ENCODE data around the gene IMP4. TPM values are rescaled to one million over a fixed set of nuclear protein-coding genes. Genes with fewer than 3 reads are reported as not detected.

IMP4 gene
- total RNA-seq, result 100 to 1,000 TPM in 2 of 6 donors, 10 to 100 TPM in 4; 45.6 to 118 (median 63.0) TPM

DNA sequence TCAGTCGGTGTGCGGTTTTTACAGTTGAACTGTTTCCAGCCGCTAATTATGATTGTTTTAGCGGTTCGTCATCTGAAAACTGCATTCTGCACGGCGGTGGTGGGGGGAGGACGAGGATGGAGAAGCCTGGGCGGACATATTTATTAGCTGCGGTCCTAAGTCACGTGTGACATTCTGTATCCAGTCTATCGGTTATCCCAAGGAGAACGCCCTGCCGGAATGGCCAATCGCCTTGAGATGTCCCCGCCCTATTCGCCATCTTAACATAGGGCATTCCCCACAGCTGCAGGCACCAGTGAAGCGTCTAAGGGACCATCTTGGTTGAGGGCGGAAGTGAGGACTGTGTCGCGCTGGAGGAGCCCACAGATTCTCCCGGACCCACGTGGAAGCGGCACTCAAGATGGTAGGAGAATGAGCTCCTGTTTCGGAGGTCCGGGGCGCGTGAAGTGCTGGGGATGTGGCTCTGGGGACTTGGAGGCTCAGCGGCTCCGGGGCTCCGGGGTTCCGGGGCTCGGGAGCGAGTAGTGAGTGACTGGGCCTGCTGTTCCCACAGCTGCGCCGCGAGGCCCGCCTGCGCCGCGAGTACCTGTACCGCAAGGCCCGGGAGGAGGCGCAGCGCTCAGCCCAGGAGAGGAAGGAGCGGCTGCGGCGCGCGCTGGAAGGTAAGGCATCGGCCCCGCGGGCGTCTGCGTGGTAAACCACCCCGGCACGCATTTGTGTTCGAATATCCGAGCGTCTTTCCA, at the start of gene IMP4:
IMP4 (plus strand) TSS at position 365 of the 743 bp plus-strand sequence; CDS start at position 401, 36 bp downstream.
- Histone ChIP-seq H3K27ac (peak within 1 kb of the TSS; percentile 86 to 94 (median 90)), H3K4me3 (peak within 1 kb of the TSS; percentile 69 to 94 (median 80)), H3K4me1 (peaks cover 17 to 26% (median 20%) of the 10 kb centered on the region in 4 donors), H3K36me3 (peaks cover 30 to 55% (median 35%) of the 10 kb centered on the region in 4 donors), H3K27me3 (no peaks in the 10 kb centered on the region), H3K9me3 (no peaks in the 10 kb centered on the region)
- TF ChIP-seq POLR2A (IDR thresholded peaks at IDR 0.05), result peak in 2 of 4 donors; percentile 11 to 21
- peak; percentile 74 to 91 for TF ChIP-seq POLR2AphosphoS5 (IDR thresholded peaks at IDR 0.05)
- no peak for TF ChIP-seq EP300 (IDR thresholded peaks at IDR 0.05)
- TF ChIP-seq, protein P1, sequence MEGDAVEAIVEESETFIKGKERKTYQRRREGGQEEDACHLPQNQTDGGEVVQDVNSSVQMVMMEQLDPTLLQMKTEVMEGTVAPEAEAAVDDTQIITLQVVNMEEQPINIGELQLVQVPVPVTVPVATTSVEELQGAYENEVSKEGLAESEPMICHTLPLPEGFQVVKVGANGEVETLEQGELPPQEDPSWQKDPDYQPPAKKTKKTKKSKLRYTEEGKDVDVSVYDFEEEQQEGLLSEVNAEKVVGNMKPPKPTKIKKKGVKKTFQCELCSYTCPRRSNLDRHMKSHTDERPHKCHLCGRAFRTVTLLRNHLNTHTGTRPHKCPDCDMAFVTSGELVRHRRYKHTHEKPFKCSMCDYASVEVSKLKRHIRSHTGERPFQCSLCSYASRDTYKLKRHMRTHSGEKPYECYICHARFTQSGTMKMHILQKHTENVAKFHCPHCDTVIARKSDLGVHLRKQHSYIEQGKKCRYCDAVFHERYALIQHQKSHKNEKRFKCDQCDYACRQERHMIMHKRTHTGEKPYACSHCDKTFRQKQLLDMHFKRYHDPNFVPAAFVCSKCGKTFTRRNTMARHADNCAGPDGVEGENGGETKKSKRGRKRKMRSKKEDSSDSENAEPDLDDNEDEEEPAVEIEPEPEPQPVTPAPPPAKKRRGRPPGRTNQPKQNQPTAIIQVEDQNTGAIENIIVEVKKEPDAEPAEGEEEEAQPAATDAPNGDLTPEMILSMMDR (IDR thresholded peaks at IDR 0.05), result peak in 4 of 6 experiments; percentile 27 to 49 (median 38)
- ATAC-seq (ENCODE audit: low FRiP score in 2 of 2), result peak; percentile 98 to 99
- 0 to 1% methylated on average over 10 to 37 of the region's 60 CpGs for WGBS, 2 donors
- peak; percentile 94 to 100 for DNase-seq

DNA sequence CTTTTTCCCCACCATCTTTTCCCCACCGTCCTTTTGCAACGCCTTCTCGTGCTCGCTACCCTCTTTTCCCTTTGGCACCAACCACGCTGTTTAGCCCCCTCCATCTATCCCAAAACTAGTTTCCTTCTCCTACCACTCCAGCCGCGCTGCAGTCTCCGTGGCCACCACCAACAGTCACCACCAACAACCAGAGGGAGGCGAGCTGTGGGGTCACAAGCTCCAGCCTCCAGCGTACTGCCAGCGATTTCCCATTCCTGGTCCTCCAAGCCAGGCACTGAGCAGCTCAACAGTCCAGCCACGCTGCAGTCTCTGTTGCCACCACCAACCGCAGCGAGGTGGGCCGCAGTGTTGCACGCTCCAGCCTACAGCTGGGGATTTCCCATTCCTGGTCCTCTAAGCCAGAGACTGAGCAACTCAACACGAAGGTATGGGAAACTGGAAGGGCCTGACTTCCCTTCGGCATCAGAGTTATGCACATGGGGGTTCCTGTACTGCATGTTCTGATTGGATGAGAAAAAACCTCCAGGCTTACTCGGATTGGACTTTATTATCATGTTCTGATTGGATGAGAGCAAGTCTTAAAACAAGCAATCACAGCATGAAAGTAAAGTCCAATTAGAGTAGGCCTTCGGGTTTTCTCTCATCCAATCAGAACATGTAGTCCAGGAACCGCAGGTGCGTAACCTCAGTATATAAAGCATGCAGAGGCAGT, 42.3 kb upstream of the IMP4 start:
- peak in 1 of 2 donors; percentile 47 for DNase-seq
- TF ChIP-seq, protein P1 (IDR thresholded peaks at IDR 0.05), result no peak
- TF ChIP-seq POLR2A (IDR thresholded peaks at IDR 0.05) (no peak), POLR2AphosphoS5 (IDR thresholded peaks at IDR 0.05) (no peak), EP300 (IDR thresholded peaks at IDR 0.05) (no peak)
- no peak overlapping the region for H3K27ac ChIP-seq
- no peaks in the 10 kb centered on the region for H3K4me1 ChIP-seq
- H3K4me3 ChIP-seq, result no peak overlapping the region
- WGBS, 2 donors, result 71 to 73% methylated on average over 22 of the region's 22 CpGs
- ATAC-seq (ENCODE audit: low FRiP score in 2 of 2), result no peak
- no peaks in the 10 kb centered on the region for H3K9me3 ChIP-seq
- H3K36me3 ChIP-seq, result no peaks in the 10 kb centered on the region
- no peaks in the 10 kb centered on the region for H3K27me3 ChIP-seq

DNA sequence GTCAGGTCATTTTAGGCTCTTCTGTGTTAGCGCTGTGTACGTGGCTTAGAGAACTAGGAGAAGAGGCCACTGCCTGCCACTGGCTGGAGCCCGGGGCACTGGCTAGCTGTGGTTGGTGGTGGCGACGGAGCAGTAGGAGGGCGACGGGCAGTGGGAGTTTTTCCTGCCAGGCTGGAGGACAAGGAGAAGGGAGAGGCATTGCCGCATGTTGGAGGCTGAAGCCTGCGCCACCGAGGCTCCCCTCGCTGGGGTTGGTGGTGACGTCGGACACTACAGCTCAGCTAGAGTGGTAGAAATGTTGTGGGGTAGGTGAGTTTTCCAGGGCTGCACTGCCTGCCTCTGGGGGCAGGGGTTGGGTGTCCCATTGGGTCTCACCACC, 41.7 kb upstream of the IMP4 start:
- peak in 1 of 2 donors; percentile 54 for DNase-seq
- no peaks in the 10 kb centered on the region for H3K27me3 ChIP-seq
- ATAC-seq (ENCODE audit: low FRiP score in 2 of 2), result peak in 1 of 2 donors; percentile 29
- no peak overlapping the region for H3K27ac ChIP-seq
- no peaks in the 10 kb centered on the region for H3K4me1 ChIP-seq
- WGBS, 2 donors, result 87 to 97% methylated on average over 13 of the region's 13 CpGs
- H3K4me3 ChIP-seq, result no peak overlapping the region
- no peaks in the 10 kb centered on the region for H3K36me3 ChIP-seq
- no peaks in the 10 kb centered on the region for H3K9me3 ChIP-seq
- no peak for TF ChIP-seq POLR2AphosphoS5 (IDR thresholded peaks at IDR 0.05)

DNA sequence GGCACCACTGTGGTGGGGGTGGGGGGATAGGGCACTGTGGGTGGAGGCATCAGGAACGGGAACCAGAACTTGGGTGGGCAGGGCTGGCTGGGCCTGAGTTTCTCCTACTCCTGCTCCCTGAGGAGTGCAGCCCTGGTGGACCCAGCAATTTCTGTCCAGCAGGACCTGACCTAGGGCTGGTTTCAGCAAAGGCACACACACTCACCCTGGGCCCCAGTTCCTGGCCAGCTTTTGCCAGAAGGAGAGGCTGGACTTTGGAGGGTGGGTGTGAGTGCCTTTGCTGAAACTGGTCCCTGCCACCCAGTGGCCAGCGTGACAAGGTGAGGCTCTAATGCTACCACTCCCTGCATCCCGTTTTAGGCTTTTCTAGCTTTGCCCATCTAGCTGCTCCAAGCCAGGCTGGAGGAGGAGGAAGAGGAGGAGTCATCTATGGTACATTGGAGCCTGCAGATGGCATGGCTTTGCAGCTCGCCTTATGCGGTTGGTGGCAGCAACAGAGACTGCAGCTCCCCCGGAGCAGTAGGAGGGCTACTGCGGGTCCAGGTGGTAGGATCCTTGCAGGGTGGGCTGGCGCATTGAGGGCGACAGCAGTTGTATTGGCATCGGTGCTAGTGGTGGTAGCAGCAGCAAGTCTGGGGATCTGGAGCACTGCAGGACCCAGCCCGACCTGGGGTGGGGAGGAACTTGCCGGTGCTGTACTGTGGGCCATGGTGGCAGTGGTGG, 40.4 kb upstream of the IMP4 start:
- TF ChIP-seq EP300 (IDR thresholded peaks at IDR 0.05) (no peak), POLR2A (IDR thresholded peaks at IDR 0.05) (no peak), POLR2AphosphoS5 (IDR thresholded peaks at IDR 0.05) (no peak)
- TF ChIP-seq, protein P1 (IDR thresholded peaks at IDR 0.05), result no peak
- peak in 1 of 2 donors; percentile 15 for ATAC-seq (ENCODE audit: low FRiP score in 2 of 2)
- H3K4me3 ChIP-seq, result no peak overlapping the region
- DNase-seq, result peak in 1 of 2 donors; percentile 62
- H3K27ac ChIP-seq, result no peak overlapping the region
- H3K27me3 ChIP-seq, result no peaks in the 10 kb centered on the region
- WGBS, 2 donors, result 80 to 97% methylated on average over 6 to 12 of the region's 12 CpGs
- no peaks in the 10 kb centered on the region for H3K36me3 ChIP-seq
- H3K4me1 ChIP-seq, result no peaks in the 10 kb centered on the region
- H3K9me3 ChIP-seq, result no peaks in the 10 kb centered on the region

- no peak for ATAC-seq (ENCODE audit: low FRiP score in 2 of 2)
- no peaks in the 10 kb centered on the region for H3K36me3 ChIP-seq
- no peak for TF ChIP-seq POLR2AphosphoS5 (IDR thresholded peaks at IDR 0.05)
- no peak for TF ChIP-seq POLR2A (IDR thresholded peaks at IDR 0.05)
- no peak for TF ChIP-seq EP300 (IDR thresholded peaks at IDR 0.05)
- TF ChIP-seq, protein P1 (IDR thresholded peaks at IDR 0.05), result no peak
- H3K4me1 ChIP-seq, result no peaks in the 10 kb centered on the region
- DNase-seq, result no peak
- H3K9me3 ChIP-seq, result no peaks in the 10 kb centered on the region
- H3K4me3 ChIP-seq, result no peak overlapping the region
- no peaks in the 10 kb centered on the region for H3K27me3 ChIP-seq
- no peak overlapping the region for H3K27ac ChIP-seq
Measured at GRCh38 chr2:130303169-130303568, 39.5 kb upstream of the IMP4 start.
